GM18951 (cell line): ENCODE data around the gene SCEL.
"Not testable (repeated sequence)": the region's sequence is repeated elsewhere in the genome, so short reads cannot be mapped to it uniquely, and the experiment has no call there.

Experiments used
- POLR2A ChIP-seq: IDR thresholded peaks from 4 replicates; pipeline ENCODE4 v1.6.1; 2011; ENCODE audit warnings: mild to moderate bottlenecking; ENCODE audit not compliant: insufficient read length, insufficient read depth; ENCODE audit errors: extremely low read depth
- in situ Hi-C: fragments of 300-500 bp; cut with MboI; formaldehyde crosslinking; loops from one replicate; pipeline ENCODE4 v1.12.0; 2022; ENCODE audit warnings: low sequenced_read_pairs, mixed read lengths, inconsistent platforms; ENCODE audit not compliant: unreplicated experiment

The SCEL gene

GRCh38 chr13:77611068-77611467 is 75.6 kb downstream of the SCEL start:
- in situ Hi-C loops: no loop called here
- TF ChIP-seq POLR2A: no peak

GRCh38 chr13:77616027-77616426 is 80.5 kb downstream of the SCEL start:
- in situ Hi-C loops: no loop called here
- TF ChIP-seq POLR2A: no peak

DNA sequence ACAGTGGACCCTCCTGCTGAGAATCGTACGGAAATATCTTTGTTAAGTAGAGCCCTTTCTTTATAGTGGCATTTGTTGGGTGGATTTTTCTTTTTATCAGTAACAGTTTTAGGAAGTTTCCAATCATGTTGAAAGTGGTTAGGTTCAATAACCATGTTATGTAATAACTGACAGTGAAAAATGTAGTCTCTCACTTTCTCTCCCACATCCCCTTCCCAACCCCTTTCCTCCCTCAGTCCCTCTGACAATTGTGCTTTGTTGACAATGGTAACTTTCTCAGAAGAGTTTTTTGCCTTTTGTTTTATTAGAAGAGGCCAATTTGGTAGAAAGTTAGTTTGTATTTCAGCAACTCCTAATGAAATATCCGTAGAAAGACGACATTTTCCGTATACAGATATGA is 84.1 kb downstream of the SCEL start:
- no peak for TF ChIP-seq POLR2A
- in situ Hi-C loops: no loop called here

GRCh38 chr13:77620138-77620537 is 84.6 kb downstream of the SCEL start:
- in situ Hi-C loops: no loop called here
- TF ChIP-seq POLR2A: no peak

- in situ Hi-C loops: no loop called here
Observed at GRCh38 chr13:77623806-77624205, 88.3 kb downstream of the SCEL start.

DNA sequence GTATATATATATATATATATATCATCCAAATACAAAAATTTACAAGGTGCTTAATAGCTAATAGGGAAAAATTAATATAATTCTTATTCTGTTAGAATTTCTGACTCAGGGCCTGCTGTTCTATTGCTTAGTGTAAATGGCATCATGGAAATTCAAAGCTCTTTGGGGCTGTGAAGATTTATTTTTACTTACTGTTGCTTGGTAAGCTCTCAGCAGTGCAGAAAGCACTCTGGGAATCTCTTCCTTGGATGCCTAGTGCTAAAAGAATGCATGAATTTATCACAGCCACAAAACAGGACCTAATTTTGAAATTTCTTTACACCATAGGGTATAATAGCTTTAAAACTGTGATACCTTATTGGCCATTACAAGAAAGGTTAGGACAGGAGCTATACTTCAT is 92.7 kb downstream of the SCEL start:
- TF ChIP-seq POLR2A: no peak

More at GRCh38 chr13:77623806-77624205, 88.3 kb downstream of the SCEL start:
- no peak for TF ChIP-seq POLR2A

DNA sequence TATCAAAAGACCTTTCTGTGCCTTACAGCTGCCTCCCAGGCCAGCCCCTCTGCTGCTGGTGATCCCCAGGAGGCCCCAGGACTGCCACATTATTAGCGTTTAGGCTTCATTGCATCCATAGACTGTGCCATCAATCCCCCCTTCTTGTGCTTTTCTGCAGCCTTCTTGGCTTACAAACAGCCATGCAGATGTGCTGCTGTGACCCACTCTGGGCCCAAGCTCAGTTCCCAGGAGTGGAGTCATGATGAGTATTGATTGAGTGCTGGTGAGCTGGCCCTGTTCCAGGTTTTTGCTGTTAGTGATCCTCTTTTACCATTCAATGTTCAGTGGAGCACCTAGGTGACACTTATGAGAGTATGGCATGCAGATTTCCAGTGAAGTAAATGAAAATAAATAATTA is 102.1 kb downstream of the SCEL start:
- in situ Hi-C loops: no loop called here
- TF ChIP-seq POLR2A: no peak

More for the DNA sequence above, 92.7 kb downstream of the SCEL start:
- in situ Hi-C loops: no loop called here

GRCh38 chr13:77650409-77650808 is 114.9 kb downstream of the SCEL start:
- TF ChIP-seq POLR2A: no peak
- in situ Hi-C loops: no loop called here

- in situ Hi-C loops: no loop called here
- no peak for TF ChIP-seq POLR2A
Observed at GRCh38 chr13:77653301-77653700, 117.8 kb downstream of the SCEL start.

DNA sequence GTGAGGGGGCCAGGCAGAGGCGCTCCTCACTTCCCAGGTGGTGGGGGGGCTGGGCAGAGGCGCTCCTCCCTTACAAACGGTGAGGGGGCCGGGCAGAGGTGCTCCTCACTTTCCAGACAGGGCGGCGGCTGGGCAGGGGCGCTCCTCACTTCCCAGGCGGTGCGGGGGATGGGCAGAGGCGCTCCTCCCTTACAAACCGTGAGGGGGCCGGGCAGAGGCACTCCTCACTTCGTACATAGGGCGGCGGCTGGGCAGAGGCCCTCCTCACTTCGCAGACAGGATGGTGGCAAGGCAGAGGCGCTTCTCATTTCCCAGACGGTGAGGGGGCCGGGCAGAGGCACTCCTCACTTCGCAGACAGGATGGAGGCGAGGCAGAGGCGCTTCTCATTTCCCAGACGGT is 124.5 kb downstream of the SCEL start:
- in situ Hi-C loops: not testable (repeated sequence)

DNA sequence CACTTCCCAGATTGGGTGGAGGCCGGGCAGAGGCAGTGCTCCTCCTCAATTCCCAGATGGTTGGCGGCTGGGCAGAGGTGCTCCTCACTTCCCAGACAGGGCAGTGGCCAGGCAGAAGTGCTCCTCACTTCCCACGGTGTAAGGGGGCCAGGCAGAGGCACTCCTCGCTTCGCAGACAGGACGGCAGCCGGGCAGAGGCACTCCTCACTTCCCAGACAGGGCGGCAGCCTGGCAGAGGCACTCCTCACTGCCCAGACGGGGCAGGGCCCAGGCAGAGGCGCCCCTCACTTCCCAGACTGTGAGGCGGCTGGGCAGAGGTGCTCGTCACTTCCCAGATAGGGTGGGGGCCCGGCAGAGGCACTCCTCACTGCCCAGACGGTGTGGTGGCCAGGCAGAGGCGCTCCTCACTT is 125.3 kb downstream of the SCEL start:
- in situ Hi-C loops: no loop called here
- TF ChIP-seq POLR2A: no peak

DNA sequence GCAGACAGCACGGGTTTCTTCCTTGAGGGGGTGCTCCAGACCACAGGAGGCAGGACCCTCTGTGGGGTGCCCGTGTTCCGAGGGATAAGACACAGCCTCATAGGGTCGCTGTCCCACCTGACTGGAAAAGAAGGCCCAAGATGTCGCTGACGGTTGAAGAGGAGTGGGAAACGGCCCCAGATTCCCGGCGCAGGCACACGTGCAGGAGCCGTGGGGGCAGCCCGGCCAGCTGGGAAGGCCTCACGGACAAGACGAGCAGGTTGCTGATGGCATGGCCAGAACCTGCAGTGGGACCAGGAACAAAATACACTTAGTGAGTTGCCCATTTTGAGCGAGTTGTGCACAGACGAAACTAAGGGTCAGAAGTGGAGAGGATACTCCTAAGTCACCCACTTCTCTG is 126.8 kb downstream of the SCEL start:
- in situ Hi-C loops: not testable (repeated sequence)

DNA sequence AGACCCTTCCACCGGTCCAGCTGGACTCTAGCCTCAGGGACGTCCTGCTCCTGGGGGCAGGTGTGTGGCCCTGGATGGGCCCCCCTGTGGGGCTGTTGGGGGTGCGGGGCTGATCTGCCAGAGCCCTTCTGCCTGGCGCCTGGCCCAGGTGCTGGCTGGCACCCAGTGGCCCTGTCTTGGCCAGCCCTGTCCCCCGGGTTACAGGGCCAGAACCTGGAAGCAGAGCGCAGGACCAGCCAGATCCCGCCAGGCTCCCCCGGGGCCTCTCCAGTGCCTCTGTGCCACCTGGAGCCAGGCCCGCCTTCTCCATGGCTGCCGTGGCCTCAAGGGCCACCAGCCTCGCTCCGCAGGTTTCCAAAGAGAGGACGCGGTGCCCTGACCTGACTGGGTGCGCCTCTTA is 127.3 kb downstream of the SCEL start:
- in situ Hi-C loops: not testable (repeated sequence)

GRCh38 chr13:77674852-77675251 is 139.3 kb downstream of the SCEL start:
- TF ChIP-seq POLR2A: no peak
- in situ Hi-C loops: no loop called here

DNA sequence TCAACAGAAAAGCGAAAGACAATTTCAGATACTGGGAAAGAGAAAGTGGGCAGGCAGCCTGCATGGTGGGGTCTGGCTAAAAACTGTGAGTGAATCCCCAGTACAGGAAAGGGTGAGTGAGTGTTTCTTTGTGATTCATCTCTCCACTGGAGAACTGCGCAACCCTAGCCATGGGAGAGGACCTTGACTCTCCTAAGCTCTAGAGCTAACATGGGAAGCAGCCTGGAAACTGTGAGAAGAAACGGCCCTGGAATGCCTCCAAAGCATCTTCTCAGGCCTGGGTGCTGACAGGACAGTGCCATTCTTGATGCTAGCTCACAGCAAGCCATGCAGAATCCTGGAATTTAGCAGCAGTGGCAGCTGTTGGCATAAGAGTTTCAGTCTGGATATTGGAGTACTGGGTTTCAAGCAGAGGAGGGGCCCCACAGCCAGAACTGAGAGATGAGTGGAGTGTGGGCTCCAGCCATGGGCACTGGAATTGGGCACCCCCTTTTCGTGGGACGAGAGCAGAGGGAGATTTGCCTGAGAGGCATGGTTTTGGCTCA is 143.3 kb downstream of the SCEL start:
- no peak for TF ChIP-seq POLR2A
- in situ Hi-C loops: no loop called here
